ENCODE results near the gene BANK1. TPM values are rescaled to one million over a fixed set of nuclear protein-coding genes. Genes with fewer than 3 reads are reported as not detected.

BANK1 gene
- total RNA-seq, result 0.06 and 0.16 TPM in 2 replicates

GRCh38 chr4:101790521-101791181, at the start of gene BANK1:
BANK1 (plus strand) TSS chr4:101790730; CDS start chr4:101790881, 151 bp downstream.

